ENCODE data around the gene LBHD2.

Gene LBHD2

GRCh38 chr14:103129301-103130016 lies 45.4 kb downstream of the LBHD2 start:
- no peak for DNase-seq (ENCODE audit: low spot score)
- TF ChIP-seq, protein P1, sequence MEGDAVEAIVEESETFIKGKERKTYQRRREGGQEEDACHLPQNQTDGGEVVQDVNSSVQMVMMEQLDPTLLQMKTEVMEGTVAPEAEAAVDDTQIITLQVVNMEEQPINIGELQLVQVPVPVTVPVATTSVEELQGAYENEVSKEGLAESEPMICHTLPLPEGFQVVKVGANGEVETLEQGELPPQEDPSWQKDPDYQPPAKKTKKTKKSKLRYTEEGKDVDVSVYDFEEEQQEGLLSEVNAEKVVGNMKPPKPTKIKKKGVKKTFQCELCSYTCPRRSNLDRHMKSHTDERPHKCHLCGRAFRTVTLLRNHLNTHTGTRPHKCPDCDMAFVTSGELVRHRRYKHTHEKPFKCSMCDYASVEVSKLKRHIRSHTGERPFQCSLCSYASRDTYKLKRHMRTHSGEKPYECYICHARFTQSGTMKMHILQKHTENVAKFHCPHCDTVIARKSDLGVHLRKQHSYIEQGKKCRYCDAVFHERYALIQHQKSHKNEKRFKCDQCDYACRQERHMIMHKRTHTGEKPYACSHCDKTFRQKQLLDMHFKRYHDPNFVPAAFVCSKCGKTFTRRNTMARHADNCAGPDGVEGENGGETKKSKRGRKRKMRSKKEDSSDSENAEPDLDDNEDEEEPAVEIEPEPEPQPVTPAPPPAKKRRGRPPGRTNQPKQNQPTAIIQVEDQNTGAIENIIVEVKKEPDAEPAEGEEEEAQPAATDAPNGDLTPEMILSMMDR (IDR thresholded peaks at IDR 0.05; ENCODE audit: extremely low read depth, missing control alignments): no peak

GRCh38 chr14:103130017-103130764 lies 46.2 kb downstream of the LBHD2 start:
- TF ChIP-seq, protein P1 (IDR thresholded peaks at IDR 0.05; ENCODE audit: extremely low read depth, missing control alignments): no peak
- DNase-seq (ENCODE audit: low spot score): no peak

DNA sequence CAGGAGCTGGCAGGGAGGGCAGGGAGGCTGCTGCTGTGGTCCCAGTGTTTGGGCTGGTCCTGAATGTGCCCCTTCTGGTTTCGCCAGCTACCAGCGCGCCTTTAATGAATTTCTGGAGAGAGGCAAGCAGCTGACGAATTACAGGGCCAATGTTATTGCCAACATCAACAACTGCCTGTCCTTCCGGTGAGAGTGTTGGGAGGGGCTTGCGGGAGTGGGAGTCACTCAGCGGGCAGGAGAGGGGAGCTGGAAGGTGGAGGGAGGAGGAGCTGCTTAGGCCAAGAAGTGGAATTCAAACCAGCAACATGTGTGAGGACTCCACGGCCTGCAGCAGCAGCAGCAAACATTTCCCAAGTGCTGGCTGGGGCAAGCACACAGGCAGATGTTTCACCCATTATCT lies 47.0 kb downstream of the LBHD2 start:
- TF ChIP-seq, protein P1 (IDR thresholded peaks at IDR 0.05; ENCODE audit: extremely low read depth, missing control alignments): no peak
- DNase-seq (ENCODE audit: low spot score): no peak

- TF ChIP-seq, protein P1 (IDR thresholded peaks at IDR 0.05; ENCODE audit: extremely low read depth, missing control alignments): no peak
Observed at GRCh38 chr14:103131580-103131979, 47.6 kb downstream of the LBHD2 start.

GRCh38 chr14:103132381-103133209 lies 48.6 kb downstream of the LBHD2 start:
- no peak for DNase-seq (ENCODE audit: low spot score)
- TF ChIP-seq, protein P1 (IDR thresholded peaks at IDR 0.05; ENCODE audit: extremely low read depth, missing control alignments): no peak

More at GRCh38 chr14:103131580-103131979, 47.6 kb downstream of the LBHD2 start:
- DNase-seq (ENCODE audit: low spot score): no peak

- no peak for DNase-seq (ENCODE audit: low spot score)
Observed at GRCh38 chr14:103133210-103134140, 49.5 kb downstream of the LBHD2 start.

More at GRCh38 chr14:103133210-103134140, 49.5 kb downstream of the LBHD2 start:
- TF ChIP-seq, protein P1 (IDR thresholded peaks at IDR 0.05; ENCODE audit: extremely low read depth, missing control alignments): no peak
